Spinal cord (tissue), 10 donors: ENCODE measurements around the gene HBS1L. TPM values are rescaled to one million over a fixed set of nuclear protein-coding genes. Genes with fewer than 3 reads are reported as not detected.

Experiments used
- DNase-seq, 6 donors: peaks; one replicate each; pipeline versions ENCODE4 v3.0.0 to v3.0.0-alpha.2; 2013 to 2015; ENCODE audit warnings: low spot score in 6 of 6, low read depth in 4 of 6
- H3K27ac ChIP-seq: one replicate; pipeline ENCODE4 v1.5.1; 2013; ENCODE audit warnings: low read depth, low read length, control low read depth
- H3K27me3 ChIP-seq: one replicate; pipeline ENCODE4 v1.6.1; 2013; ENCODE audit warnings: low read length; ENCODE audit not compliant: control insufficient read depth, insufficient read depth
- H3K36me3 ChIP-seq: one replicate; pipeline ENCODE4 v1.6.1; 2013; ENCODE audit warnings: low read length; ENCODE audit not compliant: control insufficient read depth, insufficient read depth
- H3K4me1 ChIP-seq: one replicate; pipeline ENCODE4 v1.6.1; 2013; ENCODE audit warnings: low read length; ENCODE audit not compliant: control insufficient read depth, insufficient read depth
- H3K4me3 ChIP-seq: one replicate; pipeline ENCODE4 v1.5.1; 2013; ENCODE audit warnings: low read depth, low read length, control low read depth
- H3K9me3 ChIP-seq: one replicate; pipeline ENCODE4 v1.6.1; 2013; ENCODE audit warnings: low read length; ENCODE audit not compliant: control insufficient read depth, insufficient read depth
- WGBS: methylation state at CpG from one replicate; pipeline ENCODE4 v1.1.5; 2013; ENCODE audit warnings: missing lambda C conversion rate; ENCODE audit not compliant: insufficient coverage; 5-methylcytosine and 5-hydroxymethylcytosine counted together
- polyA plus RNA-seq, 2 donors: library from polyadenylated mRNA; unstranded; fragments of 120-200 nt; gene quantifications; one replicate each; pipeline ENCODE4 v1.2.1, GENCODE V29; 2013; ENCODE audit not compliant: insufficient read length in 2 of 2
- total RNA-seq, 2 donors: library from RNA; depleted of rRNA in 1 of 2; stranded (reverse); fragments of 120-200 nt in 1 of 2; fragments of >200 nt in 1 of 2; gene quantifications; one replicate each; pipeline versions ENCODE4 v1.2.3 to v1.2.4, GENCODE V29; 2013 to 2014
- donor health status: healthy.

HBS1L gene
- total and polyA plus RNA-seq, 4 donors, result 63.7 to 121 (median 89.1) TPM

DNA sequence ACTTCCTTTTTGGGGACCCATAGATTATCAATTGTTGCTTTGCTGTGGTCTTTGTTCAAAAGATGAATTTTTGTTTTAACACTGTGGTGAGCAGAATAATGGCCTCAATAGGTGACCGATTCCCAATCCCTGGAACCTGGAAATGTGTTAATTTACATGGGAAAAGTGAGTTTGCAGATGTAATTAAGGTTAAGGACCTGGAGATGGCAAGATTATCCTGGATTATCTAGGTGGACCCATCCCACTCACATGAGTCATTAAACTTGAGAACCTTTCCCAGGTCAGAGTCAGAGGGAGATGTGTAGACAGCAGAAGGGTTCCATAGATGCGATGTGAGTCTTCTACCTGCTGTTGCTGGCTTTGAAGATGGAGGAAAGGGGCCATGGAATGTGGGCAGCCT lies 36.2 kb upstream of the HBS1L start:
- H3K27ac ChIP-seq, result no peak overlapping the region
- 94% methylated on average over 2 of the region's 2 CpGs for WGBS

DNA sequence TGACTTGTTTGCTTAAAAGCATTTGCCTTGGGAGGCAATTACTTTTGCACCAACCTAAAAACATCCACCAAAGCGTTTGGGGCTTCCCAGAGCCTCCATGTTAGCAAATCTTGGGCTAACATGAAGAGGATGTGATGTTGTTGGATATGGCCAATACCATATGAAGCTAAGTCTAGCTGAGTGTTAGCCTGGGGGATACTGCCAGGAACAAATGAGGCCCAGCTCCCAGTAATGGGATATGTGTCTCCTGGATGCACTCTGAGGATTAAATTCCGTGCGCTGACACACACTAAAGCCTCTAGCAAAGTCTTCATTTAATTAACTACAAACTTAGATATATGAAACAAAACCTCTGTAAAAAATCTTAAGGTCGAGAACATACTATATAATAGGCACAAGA lies 35.3 kb upstream of the HBS1L start:
- Histone ChIP-seq H3K27ac (no peak overlapping the region), H3K27me3 (no peaks in the 10 kb centered on the region), H3K4me3 (no peak overlapping the region), H3K4me1 (no peaks in the 10 kb centered on the region), H3K36me3 (no peaks in the 10 kb centered on the region), H3K9me3 (no peaks in the 10 kb centered on the region)
- no CpG with 5 or more reads among the region's 4 CpGs for WGBS
- no peak for DNase-seq

More for the DNA sequence above, 36.2 kb upstream of the HBS1L start:
- Histone ChIP-seq H3K4me1 (no peaks in the 10 kb centered on the region), H3K27me3 (no peaks in the 10 kb centered on the region), H3K36me3 (no peaks in the 10 kb centered on the region), H3K9me3 (no peaks in the 10 kb centered on the region), H3K4me3 (no peak overlapping the region)
- no peak for DNase-seq

DNA sequence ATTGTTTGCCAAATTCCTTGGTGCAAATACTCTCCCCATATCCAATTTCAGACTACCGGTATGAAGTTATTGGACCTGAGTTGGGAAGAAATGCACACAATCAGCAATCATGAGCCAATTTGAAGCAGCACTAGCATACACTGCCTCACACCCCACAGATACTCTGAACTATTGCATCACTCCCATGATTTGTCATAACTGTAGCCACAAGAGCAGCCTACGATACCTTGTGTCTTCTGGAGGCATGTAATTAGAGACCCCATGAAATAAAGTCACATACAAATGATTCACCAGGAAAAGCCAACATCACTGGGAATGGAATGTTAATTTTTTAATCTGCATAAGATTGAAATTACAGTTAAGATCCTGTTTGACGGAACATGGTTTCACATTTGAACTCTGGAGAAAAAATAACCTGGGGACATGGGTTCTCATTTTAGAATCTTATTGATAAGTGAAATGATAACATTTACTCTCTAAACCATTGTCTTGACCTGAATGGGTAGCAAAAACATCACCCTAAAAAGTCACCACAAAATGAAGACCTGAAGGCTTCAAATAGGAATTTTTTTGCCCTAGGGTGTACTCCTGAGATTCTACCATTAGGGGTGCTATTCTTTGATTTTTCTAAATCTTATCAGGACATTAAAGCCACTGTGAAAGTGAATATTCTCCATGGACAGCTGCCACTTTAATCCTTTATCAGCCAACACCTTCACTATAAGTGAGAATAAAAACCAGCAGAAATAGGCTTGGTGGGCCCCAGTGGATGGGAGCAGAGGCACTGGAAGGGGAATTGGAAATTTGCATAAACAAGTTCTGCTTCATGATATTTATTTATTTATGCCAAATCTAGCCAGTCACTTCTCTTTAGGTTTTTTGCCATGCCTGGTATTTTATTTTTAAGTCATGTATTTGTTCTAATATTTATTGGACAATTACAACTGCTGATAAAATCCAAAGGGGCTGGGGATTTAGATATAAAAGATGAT lies 34.5 kb upstream of the HBS1L start:
- 80% methylated on average over 1 of the region's 3 CpGs for WGBS
- no peak for DNase-seq
- no peaks in the 10 kb centered on the region for H3K4me1 ChIP-seq

DNA sequence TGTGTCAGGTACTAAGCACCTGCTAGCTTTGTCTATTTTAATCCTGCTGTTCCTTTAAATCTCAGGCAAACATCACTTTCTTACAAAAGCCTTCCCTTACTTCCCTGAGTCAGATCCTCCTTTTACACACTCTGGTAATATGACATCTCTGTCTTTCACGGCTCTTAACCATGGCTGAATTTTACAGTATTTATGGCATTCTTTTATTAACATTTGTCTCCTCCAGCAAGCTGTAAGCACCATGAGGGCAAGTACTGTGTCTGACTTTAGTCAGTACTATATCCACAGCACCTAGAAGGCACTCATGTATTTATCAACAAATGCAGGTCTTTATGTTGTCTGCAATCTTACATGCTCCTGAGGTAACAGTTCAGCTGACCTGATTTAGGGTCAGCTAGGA lies 33.7 kb upstream of the HBS1L start:
- no peaks in the 10 kb centered on the region for H3K36me3 ChIP-seq
- H3K9me3 ChIP-seq, result no peaks in the 10 kb centered on the region
- DNase-seq, result no peak
- WGBS, result 100% methylated on average over 1 of the region's 1 CpG
- no peaks in the 10 kb centered on the region for H3K27me3 ChIP-seq
- H3K4me3 ChIP-seq, result no peak overlapping the region
- no peaks in the 10 kb centered on the region for H3K4me1 ChIP-seq
- H3K27ac ChIP-seq, result no peak overlapping the region

More for the DNA sequence above, 34.5 kb upstream of the HBS1L start:
- Histone ChIP-seq H3K27ac (no peak overlapping the region), H3K27me3 (no peaks in the 10 kb centered on the region), H3K4me3 (no peak overlapping the region), H3K36me3 (no peaks in the 10 kb centered on the region), H3K9me3 (no peaks in the 10 kb centered on the region)

DNA sequence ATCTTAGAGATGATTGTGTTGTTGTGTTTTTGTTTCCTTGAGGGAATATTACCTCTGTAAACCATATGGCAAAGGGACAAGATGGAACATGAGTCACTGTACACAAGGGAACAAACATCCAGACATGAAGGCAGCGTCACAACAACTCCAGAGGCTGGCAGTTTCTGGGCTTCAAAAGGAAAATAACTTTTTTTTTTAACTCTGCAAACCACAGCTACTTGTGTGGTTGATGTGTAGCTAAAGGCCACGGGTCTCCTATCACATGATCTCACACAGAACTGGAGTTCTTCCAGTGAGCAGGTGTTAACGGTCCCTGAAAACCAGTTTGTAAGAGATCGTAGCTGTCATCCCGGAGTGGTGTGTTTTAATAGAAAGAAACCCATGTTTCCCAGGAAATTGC lies 33.2 kb upstream of the HBS1L start:
- DNase-seq, result no peak
- 92% methylated on average over 2 of the region's 5 CpGs for WGBS

DNA sequence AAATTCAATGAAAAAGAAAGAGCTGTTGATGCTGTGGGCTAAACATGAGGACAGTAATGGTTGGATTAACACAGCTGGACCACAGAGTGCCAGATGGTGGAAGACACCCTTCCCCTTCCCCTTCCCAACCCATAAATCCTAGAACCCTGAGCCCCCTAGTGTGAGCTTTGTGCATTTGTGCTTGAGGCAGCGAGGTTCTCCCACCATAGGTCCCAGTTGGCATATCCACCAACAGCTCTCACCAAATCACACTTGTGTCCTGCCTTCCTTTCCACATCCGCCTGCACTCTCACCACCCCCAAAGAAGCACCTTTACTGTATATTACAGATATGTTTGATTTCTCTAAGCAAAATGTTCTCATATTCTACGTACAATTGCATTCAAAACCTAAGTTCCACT lies 32.8 kb upstream of the HBS1L start:
- peaks cover 1% of the 10 kb centered on the region for H3K9me3 ChIP-seq
- no CpG with 5 or more reads among the region's 3 CpGs for WGBS
- H3K27me3 ChIP-seq, result no peaks in the 10 kb centered on the region
- DNase-seq, result no peak
- H3K27ac ChIP-seq, result no peak overlapping the region
- H3K4me3 ChIP-seq, result no peak overlapping the region
- no peaks in the 10 kb centered on the region for H3K36me3 ChIP-seq
- no peaks in the 10 kb centered on the region for H3K4me1 ChIP-seq

More for the DNA sequence above, 33.2 kb upstream of the HBS1L start:
- Histone ChIP-seq H3K9me3 (no peaks in the 10 kb centered on the region), H3K4me1 (no peaks in the 10 kb centered on the region), H3K36me3 (no peaks in the 10 kb centered on the region), H3K27ac (no peak overlapping the region), H3K27me3 (no peaks in the 10 kb centered on the region), H3K4me3 (no peak overlapping the region)

DNA sequence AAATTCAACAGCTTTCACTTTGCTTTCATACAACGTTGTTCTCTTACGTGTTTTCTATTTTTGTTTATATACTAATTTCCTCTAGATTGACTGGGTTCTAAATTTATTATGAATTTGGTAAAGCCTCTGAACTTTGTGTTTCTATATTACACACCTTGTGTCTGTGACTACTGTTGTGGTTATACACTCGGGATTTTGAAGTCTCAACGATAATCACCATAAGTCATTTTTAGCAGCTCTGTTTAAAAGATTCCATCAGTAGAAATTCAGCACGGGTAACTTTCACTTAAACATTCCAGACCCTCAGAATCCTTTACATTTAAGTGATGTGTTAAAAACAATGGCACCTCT lies 31.8 kb upstream of the HBS1L start:
- Histone ChIP-seq H3K9me3 (peaks cover 1% of the 10 kb centered on the region), H3K27me3 (no peaks in the 10 kb centered on the region), H3K4me1 (no peaks in the 10 kb centered on the region), H3K36me3 (no peaks in the 10 kb centered on the region), H3K27ac (no peak overlapping the region), H3K4me3 (no peak overlapping the region)
- no peak for DNase-seq
- no CpG with 5 or more reads among the region's 5 CpGs for WGBS

DNA sequence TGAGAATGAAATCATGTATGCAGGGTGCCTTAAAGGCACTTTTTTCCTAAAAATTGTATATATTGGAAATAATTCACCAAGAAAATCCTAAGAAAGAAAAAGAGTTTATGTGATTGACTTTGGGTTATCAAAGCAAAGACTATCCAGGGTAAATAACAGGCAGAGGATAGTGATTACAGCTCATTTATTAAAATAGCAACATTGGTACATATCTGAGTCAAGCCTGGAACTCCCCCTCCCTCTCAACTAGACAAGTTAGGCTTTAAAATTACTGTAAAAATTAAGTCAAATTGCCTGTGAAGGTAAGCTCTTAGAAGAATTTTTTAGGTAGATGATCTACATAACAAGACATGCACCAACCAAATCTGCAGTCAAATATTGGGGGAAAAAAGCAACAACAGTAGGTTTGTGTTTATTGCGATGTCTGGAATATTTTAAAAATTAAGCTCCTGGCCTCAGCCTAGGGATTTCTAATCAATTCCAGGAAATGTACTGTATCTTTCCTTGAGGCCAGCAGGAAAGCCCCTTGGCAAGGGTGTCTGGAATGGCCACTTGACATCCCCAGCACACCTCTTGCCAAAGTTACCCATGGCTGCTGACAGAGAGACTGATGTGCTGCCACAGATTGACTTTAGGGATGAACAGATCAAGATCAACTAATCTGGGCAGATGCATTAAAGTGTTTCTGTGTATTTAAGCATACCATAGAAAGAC lies 31.2 kb upstream of the HBS1L start:
- H3K4me3 ChIP-seq, result no peak overlapping the region
- H3K27ac ChIP-seq, result no peak overlapping the region
- WGBS, result 100% methylated on average over 1 of the region's 1 CpG
- H3K4me1 ChIP-seq, result no peaks in the 10 kb centered on the region
- H3K27me3 ChIP-seq, result no peaks in the 10 kb centered on the region
- H3K9me3 ChIP-seq, result peaks cover 1% of the 10 kb centered on the region
- DNase-seq, result no peak
- no peaks in the 10 kb centered on the region for H3K36me3 ChIP-seq

DNA sequence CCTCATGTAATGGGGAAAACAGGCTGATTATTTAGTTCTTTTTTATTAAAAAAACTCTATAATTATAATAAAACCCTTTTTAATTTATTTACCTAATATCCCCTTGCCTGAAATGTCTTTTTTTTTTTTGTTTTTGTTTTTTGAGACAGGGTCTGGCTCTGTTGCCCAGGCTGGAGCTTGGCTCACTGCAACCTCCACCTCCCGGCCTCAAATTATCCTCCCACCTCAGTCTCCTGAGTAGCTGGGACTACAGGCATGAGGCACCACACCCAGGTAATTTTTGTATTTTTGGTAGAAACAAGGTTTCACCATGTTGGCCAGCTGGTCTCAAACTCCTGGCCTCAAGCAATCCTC lies 30.3 kb upstream of the HBS1L start:
- H3K4me1 ChIP-seq, result no peaks in the 10 kb centered on the region
- no peak for DNase-seq
- no CpG with 5 or more reads among the region's 1 CpG for WGBS
- no peak overlapping the region for H3K4me3 ChIP-seq
- H3K27me3 ChIP-seq, result no peaks in the 10 kb centered on the region
- no peak overlapping the region for H3K27ac ChIP-seq
- peaks cover 1% of the 10 kb centered on the region for H3K9me3 ChIP-seq
- H3K36me3 ChIP-seq, result no peaks in the 10 kb centered on the region
